Chondrocyte (in vitro differentiated cells): Measurements from ENCODE around the gene COPS4. TPM values are rescaled to one million over a fixed set of nuclear protein-coding genes. Genes with fewer than 3 reads are reported as not detected.
"Not testable (repeated sequence)": the region's sequence is repeated elsewhere in the genome, so short reads cannot be mapped to it uniquely, and the experiment has no call there.

Source experiments
- DNase-seq: peaks from one replicate; pipeline ENCODE4 v3.0.0; 2021; ENCODE audit warnings: mixed read lengths, low spot score
- H3K27ac Mint-ChIP-seq: one replicate; pipeline ENCODE4 v1.8.0; 2021; ENCODE audit warnings: mild to moderate bottlenecking, moderate library complexity, mixed read lengths; ENCODE audit not compliant: unreplicated experiment
- H3K27me3 Mint-ChIP-seq: 2 replicates; pipeline ENCODE4 v1.8.0; 2021; ENCODE audit warnings: low read depth, mixed read lengths
- H3K36me3 Mint-ChIP-seq: 2 replicates; pipeline ENCODE4 v1.8.0; 2021; ENCODE audit warnings: low read depth, mixed read lengths
- H3K4me1 Mint-ChIP-seq: 2 replicates; pipeline ENCODE4 v1.8.0; 2021; ENCODE audit warnings: low read depth, mild to moderate bottlenecking, mixed read lengths
- H3K4me3 Mint-ChIP-seq: one replicate; pipeline ENCODE4 v1.8.0; 2021; ENCODE audit warnings: mild to moderate bottlenecking, moderate library complexity, mixed read lengths; ENCODE audit not compliant: unreplicated experiment
- H3K9me3 Mint-ChIP-seq: 2 replicates; pipeline ENCODE4 v1.8.0; 2021; ENCODE audit warnings: low read depth, mixed read lengths
- CTCF ChIP-seq: fragments of 200-600 bp; sonication (generic); IDR thresholded peaks from 2 replicates; pipeline ENCODE4 v1.5.0; 2021; ENCODE audit warnings: antibody characterized with exemption, mild to moderate bottlenecking, moderate library complexity
- total RNA-seq: library from RNA; stranded (reverse); gene quantifications from 3 replicates; pipeline ENCODE4 v1.2.1, GENCODE V29; 2021

The COPS4 gene
- total RNA-seq, 1 donor from 2014 or later, result 31.8 TPM

GRCh38 chr4:83109480-83110222, 74.7 kb downstream of the COPS4 start:
- DNase-seq, result no peak
- no peaks in the 10 kb centered on the region for H3K36me3 Mint-ChIP-seq
- no peaks in the 10 kb centered on the region for H3K9me3 Mint-ChIP-seq
- peaks cover 9% of the 10 kb centered on the region for H3K4me1 Mint-ChIP-seq
- peak overlapping the region; percentile 76 for H3K4me3 Mint-ChIP-seq
- H3K27me3 Mint-ChIP-seq, result no peaks in the 10 kb centered on the region
- peak overlapping the region; percentile 74 for H3K27ac Mint-ChIP-seq
- TF ChIP-seq CTCF, result no peak

- peak; percentile 87 for TF ChIP-seq CTCF
- Mint-ChIP-seq H3K36me3 (no peaks in the 10 kb centered on the region), H3K27me3 (no peaks in the 10 kb centered on the region), H3K9me3 (no peaks in the 10 kb centered on the region), H3K27ac (peak overlapping the region; percentile 74), H3K4me1 (peaks cover 9% of the 10 kb centered on the region), H3K4me3 (peak overlapping the region; percentile 76)
- DNase-seq, result no peak
Observed at GRCh38 chr4:83110223-83110945, 75.4 kb downstream of the COPS4 start.

DNA sequence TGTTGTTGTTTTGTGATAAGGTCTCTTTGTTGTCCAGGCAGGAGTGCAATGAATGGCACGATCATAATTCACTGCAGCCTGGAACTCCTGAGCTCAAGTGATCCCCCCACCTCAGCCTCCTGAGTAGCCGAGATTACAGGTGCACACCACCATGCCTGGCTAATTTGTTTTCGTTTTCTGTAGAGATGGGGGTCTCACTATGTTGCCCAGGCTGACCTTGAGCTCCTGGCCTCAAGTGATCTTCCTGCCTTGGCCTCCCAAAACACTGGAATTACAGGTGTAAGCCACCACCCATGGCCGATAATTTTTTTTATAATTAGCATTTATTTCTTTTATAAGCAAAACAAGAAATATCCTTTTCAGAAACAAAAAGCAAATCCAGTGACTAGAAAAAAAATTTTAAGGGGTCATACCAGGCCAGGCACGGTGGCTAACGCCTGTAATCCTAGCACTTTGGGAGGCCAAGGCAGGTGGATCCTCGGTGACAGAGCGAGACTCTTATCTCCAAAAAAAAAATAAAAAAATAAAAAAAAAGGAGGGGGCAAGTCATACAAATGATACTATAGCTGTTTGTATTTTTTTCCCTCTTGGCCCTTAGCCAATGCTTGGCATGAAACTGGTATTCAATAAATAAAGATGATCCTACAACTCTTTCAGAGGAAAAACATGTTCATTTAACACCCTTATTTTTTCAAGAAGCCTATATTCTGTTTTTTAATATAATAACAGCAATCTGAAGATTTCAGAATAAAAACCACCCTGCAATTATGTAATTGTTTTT, 76.2 kb downstream of the COPS4 start:
- H3K4me3 Mint-ChIP-seq, result no peak overlapping the region
- no peak overlapping the region for H3K27ac Mint-ChIP-seq
- TF ChIP-seq CTCF, result no peak
- H3K9me3 Mint-ChIP-seq, result no peaks in the 10 kb centered on the region
- no peak for DNase-seq
- H3K4me1 Mint-ChIP-seq, result peaks cover 9% of the 10 kb centered on the region
- H3K36me3 Mint-ChIP-seq, result no peaks in the 10 kb centered on the region
- no peaks in the 10 kb centered on the region for H3K27me3 Mint-ChIP-seq

DNA sequence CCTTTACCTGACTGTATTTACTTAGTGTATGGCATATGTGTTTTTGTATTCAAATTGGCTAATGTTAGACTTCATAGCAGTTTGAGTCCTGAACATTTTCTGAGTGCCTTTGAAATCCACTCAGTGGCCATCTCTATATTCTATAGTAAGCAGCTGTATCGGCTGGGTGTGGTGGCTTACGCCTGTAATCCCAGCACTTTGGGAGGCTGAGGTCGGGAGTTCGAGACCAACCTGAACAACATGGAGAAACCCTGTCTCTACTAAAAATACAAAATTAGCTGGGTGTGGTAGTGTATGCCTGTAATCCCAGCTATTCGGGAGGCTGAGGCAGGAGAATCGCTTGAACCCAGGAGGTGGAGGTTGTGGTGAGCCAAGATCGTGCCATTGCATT, 76.8 kb downstream of the COPS4 start:
- H3K27me3 Mint-ChIP-seq, H3K4me1 Mint-ChIP-seq, H3K9me3 Mint-ChIP-seq, H3K27ac Mint-ChIP-seq, DNase-seq, H3K36me3 Mint-ChIP-seq, H3K4me3 Mint-ChIP-seq: not testable (repeated sequence)

DNA sequence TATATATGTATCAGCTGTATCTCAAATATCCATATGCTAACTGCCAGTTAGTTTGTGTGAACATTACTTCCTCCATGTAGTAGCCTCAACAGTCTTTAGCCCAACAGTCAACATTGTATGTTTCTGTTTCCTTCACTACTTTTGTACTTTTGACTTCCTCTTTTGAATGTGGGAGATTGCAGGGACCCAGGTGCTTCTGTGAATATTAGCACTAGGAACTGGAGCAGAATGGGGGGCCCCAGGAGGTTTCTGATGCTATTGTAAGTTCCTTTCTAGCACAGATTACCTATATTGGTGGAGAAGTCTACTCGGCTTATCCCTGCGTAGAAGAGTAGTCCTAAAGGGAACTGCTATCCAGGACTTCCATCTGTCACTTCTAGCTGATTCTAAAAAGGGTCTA, 77.2 kb downstream of the COPS4 start:
- H3K4me3 Mint-ChIP-seq, result no peak overlapping the region
- H3K4me1 Mint-ChIP-seq, result peaks cover 9% of the 10 kb centered on the region
- no peak for TF ChIP-seq CTCF

More for the DNA sequence above, 77.2 kb downstream of the COPS4 start:
- Mint-ChIP-seq H3K27me3 (no peaks in the 10 kb centered on the region), H3K27ac (no peak overlapping the region), H3K9me3 (no peaks in the 10 kb centered on the region), H3K36me3 (no peaks in the 10 kb centered on the region)
- no peak for DNase-seq
